Fibroblast of skin of right quadriceps (primary cell): Measurements from ENCODE around the gene KRT15.
A peak's percentile ranks its signal among the peaks of the same experiment; 100 is the strongest.

Source experiments
- DNase-seq: peaks from one replicate; pipeline ENCODE4 v3.0.0-alpha.2; 2013

KRT15 gene

DNA sequence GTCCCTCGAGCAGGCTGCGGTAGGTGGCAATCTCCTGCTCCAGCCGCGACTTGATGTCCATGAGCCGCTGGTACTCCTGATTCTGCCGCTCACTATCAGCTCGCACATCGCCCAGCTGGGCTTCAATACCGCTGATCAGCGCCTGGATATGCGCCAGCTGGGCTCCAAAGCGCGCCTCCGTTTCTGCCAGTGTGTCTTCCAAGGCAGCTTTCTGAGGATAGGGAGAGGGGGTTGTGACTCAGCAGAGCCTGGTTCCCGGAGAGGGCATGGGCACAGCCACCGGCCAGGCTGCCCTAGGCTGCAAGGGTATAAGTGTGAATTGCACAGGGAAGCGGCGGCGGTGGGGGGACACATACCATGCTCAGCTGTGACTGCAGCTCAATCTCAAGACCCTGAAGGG lies 5.1 kb upstream of the KRT15 start:
- DNase-seq: no peak

- no peak for DNase-seq
Measured at GRCh38 chr17:41523225-41523593, 4.5 kb upstream of the KRT15 start.

DNA sequence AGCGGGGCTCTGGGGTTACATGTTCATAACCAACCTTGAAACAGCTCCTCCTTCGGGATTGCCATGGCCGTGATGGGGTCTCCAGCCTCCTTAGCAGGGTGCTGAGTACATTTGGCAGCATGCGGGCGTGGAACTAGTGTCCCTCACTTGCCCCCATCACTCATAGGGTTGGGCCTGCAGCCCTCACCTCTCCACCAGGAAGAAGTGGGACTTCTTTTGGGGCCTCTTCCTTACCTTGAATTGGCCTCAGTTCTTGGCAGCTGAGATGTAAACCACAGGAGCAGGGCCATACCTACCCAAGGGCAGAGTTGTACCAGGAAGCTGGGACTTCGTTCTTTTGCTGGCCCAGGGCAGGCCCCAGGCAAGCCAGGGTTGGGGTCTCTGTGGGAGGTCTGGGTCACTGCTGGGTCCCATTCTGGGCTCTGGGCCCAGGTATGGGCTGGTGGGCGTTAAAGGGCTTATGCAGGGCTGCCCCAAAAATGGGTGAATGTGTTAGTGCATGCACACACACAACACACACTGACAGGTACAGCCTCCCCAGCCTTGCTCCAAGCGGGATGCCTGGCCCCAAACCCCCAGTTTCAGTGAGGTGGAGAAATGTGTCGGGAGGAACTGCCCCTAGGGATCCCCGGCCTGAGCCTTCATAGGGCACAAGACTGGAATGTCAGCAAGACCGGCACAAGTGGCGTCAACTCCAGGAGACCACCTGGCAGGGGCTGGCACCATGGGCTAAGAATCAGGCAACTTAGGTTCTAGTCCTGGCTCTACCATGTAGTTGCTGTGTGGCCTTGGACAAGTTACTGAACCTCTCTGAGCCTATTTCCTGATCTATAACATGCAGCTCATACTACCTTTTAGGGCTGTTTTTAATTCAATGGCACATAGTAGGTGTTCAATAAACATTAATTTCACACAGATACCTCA lies 3.9 kb upstream of the KRT15 start:
- DNase-seq: no peak

- DNase-seq: peak; percentile 80
Measured at GRCh38 chr17:41521574-41522261, 3.0 kb upstream of the KRT15 start.

DNA sequence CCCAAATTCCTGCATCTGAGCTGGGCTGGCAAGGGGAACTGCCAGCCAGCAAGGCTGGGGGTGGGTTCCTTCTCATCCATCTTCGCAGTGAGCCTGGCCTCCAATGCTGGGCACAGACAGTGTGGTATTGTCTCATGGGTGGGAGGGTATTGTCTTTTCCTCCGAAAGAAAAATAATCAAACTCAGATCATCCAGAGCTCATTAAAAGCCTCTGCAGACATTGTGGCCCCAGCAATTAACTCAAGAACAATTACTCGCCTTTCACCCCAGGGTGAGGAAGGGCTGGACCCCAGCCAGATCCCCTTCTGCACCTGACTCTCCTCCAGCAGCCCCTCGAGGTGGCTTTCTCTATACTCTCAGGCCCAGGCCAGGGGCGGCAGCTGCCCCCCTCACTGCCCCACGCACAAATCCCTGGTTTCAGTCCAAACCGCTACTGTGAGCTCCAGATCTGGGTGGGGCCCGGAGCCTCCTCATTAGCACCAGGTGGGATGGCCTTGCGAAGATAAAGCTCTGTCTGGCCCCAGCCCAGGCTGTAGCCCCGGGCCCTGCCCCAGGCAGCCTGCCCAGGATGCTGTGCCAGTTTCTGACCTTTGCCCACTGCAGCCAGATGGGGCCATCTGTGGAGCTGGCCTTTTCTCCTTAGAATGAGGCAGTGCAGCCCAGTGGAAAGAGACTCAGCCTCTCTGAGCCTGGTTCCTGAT lies 2.3 kb upstream of the KRT15 start:
- DNase-seq: no peak

DNA sequence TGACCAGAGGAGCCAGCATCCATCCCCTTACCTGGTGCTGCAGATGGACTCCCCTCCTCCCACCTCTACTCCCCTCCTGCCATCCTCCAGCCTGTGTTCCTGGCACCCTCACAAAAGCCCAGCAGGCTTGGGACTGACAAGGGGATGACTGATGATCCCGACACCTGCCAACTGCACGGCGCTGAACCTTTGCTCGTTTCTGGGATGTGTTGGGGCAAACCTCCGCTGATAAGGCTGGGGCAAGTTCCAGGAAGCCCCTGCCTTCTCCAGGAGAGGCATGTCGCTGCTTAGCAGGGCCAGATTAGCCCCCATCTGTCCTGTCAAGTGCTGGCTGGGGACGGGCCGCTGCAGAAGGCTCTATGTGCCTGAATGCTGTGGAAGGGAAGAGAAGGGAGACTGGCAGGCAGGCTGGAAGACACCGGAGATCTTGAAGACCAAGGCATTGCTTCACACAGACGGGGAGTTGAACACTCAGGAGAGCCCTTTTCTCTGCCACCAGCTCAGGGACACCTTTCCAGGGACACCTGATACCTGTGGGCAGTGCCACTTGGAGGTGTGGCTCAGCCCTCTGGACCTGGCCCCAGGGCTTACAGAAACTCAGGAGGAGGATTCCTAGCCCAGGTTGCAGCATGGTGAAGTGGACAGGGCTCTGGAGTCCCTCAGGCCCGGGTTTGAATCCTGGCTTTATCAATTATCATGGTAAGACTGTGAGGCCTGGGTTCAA lies 973 bp upstream of the KRT15 start:
- DNase-seq: no peak

DNA sequence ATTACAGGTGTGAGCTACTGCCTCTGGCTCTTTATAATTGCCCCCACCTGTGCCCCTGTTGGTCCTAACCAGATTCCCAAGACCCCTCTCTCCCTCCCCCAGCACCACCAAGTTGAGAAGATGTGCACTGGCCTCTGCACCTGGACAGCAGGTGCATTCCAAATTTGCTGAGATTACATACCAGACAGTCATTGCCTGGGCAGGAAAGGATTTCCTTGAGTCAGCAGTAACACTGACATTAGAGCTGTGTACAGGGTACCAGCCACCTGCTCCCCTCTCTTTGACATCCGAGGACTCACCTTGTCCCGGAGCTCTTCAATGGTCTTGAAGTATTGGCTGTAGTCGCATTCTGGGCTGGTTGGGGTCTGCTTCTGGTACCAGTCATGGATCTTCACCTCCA lies 659 bp downstream of the KRT15 start:
- no peak for DNase-seq

GRCh38 chr17:41516830-41517283 lies 1.8 kb downstream of the KRT15 start:
- DNase-seq: no peak

DNA sequence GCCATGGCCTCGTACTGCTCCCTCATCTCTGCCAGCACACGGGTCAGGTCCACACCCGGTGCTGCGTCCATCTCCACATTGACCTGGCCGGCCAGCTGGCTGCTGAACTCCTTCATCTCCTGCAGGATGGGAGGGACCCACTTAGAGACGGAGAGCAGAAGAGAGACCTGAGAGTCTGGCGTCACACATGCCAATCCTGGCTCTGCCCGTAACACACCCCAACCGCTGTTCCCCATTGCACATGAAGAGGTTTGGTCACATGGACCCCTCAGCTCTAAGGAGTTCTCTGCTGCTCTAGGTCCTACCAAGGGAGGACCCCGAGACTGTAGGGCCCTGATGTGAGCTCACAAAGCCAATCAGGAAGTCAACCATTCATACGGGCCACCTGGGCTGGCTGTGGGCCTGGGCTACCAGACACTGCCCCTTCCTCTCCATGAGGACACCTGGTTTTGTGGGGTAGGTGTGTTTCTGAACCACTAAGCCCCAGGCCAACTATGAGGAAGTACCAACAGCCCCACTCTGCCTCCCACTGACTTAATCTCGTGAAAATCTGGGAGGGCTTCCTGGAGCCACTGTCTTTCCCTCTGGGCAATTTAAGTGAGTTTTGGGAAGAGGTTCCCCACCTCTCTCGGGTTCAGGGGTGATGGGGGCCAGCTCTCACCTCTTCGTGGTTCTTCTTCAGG lies 2.4 kb downstream of the KRT15 start:
- no peak for DNase-seq

GRCh38 chr17:41513168-41513547 lies 5.5 kb downstream of the KRT15 start:
- DNase-seq: no peak

DNA sequence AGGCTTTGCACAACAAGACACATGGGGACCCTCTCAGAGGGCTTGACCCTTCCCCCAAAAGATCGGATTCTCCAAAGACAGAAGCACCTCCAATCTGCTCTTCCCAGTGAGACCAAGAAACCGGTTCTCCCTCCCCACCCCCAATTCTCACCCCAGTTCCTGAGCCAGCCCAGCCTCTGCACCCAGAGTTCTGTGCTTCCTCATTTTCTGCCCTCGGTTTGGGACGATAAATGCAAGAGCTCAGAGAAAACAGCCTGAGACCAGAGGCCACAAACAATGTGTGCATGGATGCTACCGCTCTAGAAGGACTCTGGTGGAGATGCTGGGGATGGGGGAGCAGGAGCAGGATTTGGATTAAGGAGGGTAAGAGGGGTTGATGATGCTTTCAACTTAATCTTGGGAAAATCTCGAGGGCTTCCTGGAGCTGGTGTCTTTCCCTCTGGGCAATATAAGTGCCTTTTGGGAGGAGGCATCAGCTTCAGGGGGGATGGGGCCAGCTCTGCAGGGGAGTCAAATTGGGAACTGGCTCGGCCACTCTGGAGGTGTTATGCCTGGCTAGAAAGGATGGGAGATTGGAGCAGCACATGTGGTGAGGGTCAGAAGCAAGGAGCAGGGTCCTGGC lies 6.0 kb downstream of the KRT15 start:
- no peak for DNase-seq

- DNase-seq: no peak
Measured at GRCh38 chr17:41511716-41512115, 7.0 kb downstream of the KRT15 start.

DNA sequence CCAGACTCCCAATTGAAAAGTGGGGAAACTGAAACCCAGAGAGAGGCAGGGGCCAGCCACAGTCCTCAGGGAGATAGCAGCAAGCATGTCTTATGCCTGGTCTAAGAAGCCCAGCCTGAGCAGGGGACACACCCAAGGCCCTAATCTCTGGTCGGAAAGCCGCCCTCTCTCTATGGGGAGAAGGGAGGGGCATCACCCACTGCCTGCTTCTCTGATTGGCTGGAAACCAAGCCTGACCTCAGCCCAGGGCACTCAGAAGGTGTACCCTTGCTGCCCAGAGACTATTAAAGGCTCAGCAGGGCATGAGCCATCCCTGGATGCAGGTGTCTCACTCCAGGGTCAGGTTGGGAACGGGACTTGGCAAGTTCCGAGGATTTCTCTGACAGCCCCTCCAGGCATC lies 7.6 kb downstream of the KRT15 start:
- DNase-seq: no peak

GRCh38 chr17:41510251-41511065 lies 8.2 kb downstream of the KRT15 start:
- no peak for DNase-seq

- DNase-seq: no peak
Measured at GRCh38 chr17:41507315-41507880, 11.3 kb downstream of the KRT15 start.

DNA sequence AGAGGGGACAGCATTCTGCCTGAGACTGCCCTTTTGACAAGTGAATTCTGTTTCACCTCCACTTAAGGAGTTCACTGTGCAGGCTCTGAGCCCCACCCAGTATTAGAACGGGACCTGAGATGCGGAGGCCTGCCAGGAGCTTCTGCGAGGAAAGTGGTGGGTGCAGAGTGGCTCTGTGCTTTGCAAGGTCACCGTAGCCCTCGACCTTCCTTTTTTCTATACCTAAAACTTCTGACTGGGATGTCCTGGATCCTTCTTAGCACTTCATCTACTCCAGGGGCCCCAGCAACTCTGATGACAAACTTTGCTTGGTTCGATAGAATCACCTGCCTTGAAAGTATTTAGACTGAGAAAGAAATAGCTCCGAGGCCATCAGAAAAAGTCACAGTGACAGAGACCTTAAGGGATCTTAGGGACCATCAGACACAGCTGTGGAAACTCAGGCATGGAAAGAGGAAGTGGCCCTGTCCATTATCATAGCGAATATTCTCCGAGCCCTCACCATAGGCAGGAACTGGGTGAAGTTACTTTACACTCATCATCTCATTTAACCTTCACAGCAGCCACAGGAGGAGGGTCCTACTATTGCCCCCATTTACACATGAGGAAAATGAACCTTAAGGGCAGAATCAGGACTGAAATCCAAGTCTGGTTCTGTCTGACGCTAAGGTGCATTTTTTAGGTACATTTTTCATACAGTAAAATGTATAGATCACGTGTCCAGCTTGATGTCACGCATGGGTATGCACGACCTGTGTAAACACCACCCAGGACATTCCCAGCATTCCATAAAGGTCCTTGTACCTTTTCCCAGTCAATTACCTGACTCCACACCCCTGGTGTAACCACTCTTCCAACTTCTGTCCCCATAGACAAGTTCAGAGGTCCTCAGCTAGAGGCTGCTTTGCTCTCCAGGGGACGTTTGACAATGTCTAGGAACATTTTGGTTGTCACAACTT lies 12.6 kb downstream of the KRT15 start:
- no peak for DNase-seq

DNA sequence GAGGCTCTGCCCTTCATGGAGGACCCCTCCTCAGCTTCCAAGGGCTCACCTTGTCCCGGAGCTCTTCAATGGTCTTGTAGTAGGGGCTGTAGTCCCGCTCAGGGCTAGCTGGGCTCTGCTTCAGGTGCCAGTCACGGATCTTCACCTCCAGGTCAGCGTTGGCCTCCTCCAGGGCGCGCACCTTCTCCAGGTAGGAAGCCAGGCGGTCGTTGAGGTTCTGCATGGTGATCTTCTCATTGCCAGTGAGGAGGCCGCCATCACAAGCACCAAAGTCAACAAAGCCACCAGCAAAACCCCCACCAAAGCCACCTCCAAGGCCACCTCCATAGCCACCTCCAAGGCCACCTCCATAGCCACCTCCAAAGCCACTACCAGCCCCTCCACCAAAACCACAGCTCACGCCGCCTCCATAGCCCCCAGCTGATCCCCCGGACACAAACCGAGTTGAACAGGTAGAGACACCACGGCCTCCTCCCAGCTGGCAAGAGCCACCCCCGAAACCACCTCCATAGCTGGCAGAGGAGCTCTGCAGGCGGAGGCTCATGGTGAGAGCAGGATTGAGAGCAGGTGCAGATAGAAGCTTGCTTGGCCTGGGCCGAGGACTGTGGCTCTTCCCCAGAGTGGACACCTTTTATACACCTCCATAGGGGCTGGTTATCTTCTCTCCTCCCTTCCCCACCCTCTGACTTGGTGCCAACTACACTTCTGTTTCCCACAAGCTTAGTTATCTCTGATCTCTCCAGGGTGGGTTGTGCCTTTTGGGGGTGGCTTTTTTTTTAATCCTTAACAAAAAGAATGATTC lies 13.5 kb downstream of the KRT15 start, which contains the start of gene KRT13:
KRT13 (minus strand) TSS at position 606 of the 802 bp plus-strand sequence; CDS start at position 544, 62 bp downstream.
- DNase-seq: no peak

DNA sequence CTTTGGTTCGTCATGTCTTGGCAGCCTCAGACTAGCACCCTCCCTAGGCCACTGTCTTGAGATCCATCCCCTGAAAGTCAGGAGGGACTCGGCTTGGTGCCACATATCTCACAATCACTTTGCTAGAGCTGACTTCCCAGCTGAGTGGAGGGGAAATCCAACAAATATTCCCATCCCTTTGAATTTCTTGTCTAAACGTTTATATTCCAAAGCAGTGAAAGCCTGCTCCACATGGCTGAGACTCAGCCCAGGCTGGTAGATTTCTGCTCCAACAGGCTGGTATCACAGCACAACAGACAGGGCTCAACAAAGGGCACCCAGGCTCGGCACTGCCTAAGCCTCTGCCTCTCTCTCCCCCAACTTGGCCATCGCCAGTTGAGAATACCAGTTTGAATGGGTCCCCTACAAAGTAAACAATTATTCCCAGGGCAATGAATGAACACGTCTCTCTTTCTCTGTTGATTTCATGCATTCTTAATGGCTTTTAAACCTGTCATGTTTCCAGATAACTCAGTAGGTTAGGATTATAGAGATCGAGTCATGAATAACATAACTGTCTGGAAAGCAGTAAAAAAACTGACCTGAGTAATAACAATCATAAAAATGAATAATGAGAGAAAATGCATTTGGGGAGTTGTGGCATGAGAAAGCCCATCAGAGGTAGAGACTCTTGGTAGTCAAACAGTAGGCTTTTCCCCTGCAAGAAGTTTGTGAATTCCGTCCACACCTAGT lies 14.3 kb downstream of the KRT15 start:
- peak; percentile 50 for DNase-seq
